Lower leg skin (tissue), 3 donors: Measurements from ENCODE around the gene OSTF1.

Source experiments
- POLR2A ChIP-seq, 2 donors: fragments of 450-650 bp; IDR thresholded peaks; one replicate each; pipeline ENCODE4 v1.6.1; 2016 to 2017; ENCODE audit warnings: antibody characterized with exemption in 2 of 2, mild to moderate bottlenecking in 1 of 2, moderate library complexity in 1 of 2
- TF ChIP-seq, protein P1 (sequence below), 3 donors: fragments of 450-650 bp; IDR thresholded peaks; one replicate each; pipeline ENCODE4 v1.5.1; 2016; ENCODE audit warnings: antibody characterized with exemption in 3 of 3, mild to moderate bottlenecking in 3 of 3, moderate library complexity in 2 of 3

DNA sequence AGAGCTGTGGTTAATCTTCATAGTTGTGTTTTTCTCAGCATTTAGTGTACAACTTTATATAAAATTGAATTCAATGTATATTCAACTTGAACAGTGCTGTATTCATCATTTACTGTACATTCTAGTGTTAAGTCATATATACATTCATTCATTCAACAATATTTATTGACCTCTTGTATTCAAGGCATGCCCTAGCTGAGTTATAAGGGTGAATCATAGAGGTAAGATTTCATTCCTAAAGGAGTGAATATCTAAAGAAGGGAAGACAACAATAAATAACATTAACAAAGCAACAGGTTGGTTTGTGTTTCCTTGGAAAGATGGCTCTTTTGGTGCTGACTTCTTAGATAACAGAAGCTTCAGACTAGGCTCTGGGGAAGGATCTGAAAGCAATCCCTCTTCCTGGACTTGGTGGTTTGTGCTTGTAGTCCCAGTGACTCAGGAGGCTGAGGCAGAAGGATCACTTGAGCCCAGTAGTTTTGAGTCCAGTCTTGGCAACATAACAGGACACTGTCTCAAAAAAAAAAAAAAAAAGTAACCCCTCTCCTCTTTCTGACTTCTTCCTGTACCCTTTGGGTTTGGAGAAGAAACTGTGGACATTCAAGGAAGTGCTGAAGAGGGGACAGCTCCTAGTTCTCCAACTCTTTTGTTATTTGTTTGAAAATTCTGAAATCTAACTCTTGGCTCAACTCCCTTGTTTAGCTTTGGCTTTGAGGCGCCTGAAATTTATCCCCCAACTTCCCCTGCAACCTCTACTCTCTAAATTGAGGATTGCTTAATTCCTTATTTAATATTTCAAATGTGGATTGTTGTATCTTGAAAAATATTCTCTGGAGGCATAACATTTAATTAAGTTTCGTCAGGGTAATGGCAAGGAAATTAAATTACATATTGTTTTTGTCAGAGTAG, 80.2 kb downstream of the OSTF1 start:
- TF ChIP-seq, protein P1, sequence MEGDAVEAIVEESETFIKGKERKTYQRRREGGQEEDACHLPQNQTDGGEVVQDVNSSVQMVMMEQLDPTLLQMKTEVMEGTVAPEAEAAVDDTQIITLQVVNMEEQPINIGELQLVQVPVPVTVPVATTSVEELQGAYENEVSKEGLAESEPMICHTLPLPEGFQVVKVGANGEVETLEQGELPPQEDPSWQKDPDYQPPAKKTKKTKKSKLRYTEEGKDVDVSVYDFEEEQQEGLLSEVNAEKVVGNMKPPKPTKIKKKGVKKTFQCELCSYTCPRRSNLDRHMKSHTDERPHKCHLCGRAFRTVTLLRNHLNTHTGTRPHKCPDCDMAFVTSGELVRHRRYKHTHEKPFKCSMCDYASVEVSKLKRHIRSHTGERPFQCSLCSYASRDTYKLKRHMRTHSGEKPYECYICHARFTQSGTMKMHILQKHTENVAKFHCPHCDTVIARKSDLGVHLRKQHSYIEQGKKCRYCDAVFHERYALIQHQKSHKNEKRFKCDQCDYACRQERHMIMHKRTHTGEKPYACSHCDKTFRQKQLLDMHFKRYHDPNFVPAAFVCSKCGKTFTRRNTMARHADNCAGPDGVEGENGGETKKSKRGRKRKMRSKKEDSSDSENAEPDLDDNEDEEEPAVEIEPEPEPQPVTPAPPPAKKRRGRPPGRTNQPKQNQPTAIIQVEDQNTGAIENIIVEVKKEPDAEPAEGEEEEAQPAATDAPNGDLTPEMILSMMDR (IDR thresholded peaks at IDR 0.05) = no peak
- no peak for TF ChIP-seq POLR2A (IDR thresholded peaks at IDR 0.05)
